HepG2 (cell line): ENCODE data around the gene RAD23A. TPM values are rescaled to one million over a fixed set of nuclear protein-coding genes. Genes with fewer than 3 reads are reported as not detected.

Source experiments
- ARID4A ChIP-seq: sonication (generic); formaldehyde crosslinking; IDR thresholded peaks from 2 replicates; pipeline ENCODE4 v1.5.0; 2020; ENCODE audit warnings: mild to moderate bottlenecking, missing genetic modification reagents, borderline replicate concordance
- EP300 ChIP-seq, 3 experiments: sonication (generic) in 1 of 3; formaldehyde crosslinking in 1 of 3; IDR thresholded peaks; 2 replicates each; pipeline versions ENCODE4 v1.5.1 to v1.6.1; 2011 to 2020; ENCODE audit warnings: low read depth in 2 of 3, low read length in 2 of 3, borderline replicate concordance in 1 of 3, improper control_type of control experiment in 1 of 3, mild to moderate bottlenecking in 1 of 3, missing genetic modification reagents in 1 of 3, moderate library complexity in 1 of 3
- ETV5 ChIP-seq: IDR thresholded peaks from 2 replicates; pipeline ENCODE4 v1.6.1; 2018; ENCODE audit warnings: missing biosample characterization, missing genetic modification reagents, inconsistent platforms, borderline replicate concordance
- FOXM1 ChIP-seq: sonication (generic); formaldehyde crosslinking; IDR thresholded peaks from 2 replicates; pipeline ENCODE4 v1.5.0; 2020; ENCODE audit warnings: missing genetic modification reagents
- IRF2 ChIP-seq: IDR thresholded peaks from 2 replicates; pipeline ENCODE4 v1.6.1; 2018; ENCODE audit warnings: missing genetic modification reagents, missing compliant biosample characterization
- KAT7 ChIP-seq: IDR thresholded peaks from 2 replicates; pipeline ENCODE4 v1.6.1; 2018; ENCODE audit warnings: borderline replicate concordance, missing compliant biosample characterization
- KMT2A ChIP-seq: sonication (generic); formaldehyde crosslinking; IDR thresholded peaks from 2 replicates; pipeline ENCODE4 v1.4.0; 2020; ENCODE audit warnings: missing genetic modification reagents
- RARA ChIP-seq: IDR thresholded peaks from 2 replicates; pipeline ENCODE4 v1.6.1; 2016; ENCODE audit warnings: missing genetic modification reagents, missing compliant biosample characterization
- TEAD3 ChIP-seq: optimal IDR thresholded peaks from 2 replicates; pipeline ENCODE3; 2016; ENCODE audit warnings: borderline replicate concordance
- YEATS4 ChIP-seq: sonication (generic); formaldehyde crosslinking; IDR thresholded peaks from 2 replicates; pipeline ENCODE4 v1.4.0; 2020; ENCODE audit warnings: missing genetic modification reagents, borderline replicate concordance
- ZFP82 ChIP-seq: sonication (generic); formaldehyde crosslinking; IDR thresholded peaks from 2 replicates; pipeline ENCODE4 v1.5.1; 2020; ENCODE audit warnings: mild to moderate bottlenecking, missing genetic modification reagents, borderline replicate concordance
- ZFP90 ChIP-seq: sonication (generic); formaldehyde crosslinking; IDR thresholded peaks from 2 replicates; pipeline ENCODE4 v1.8.0; 2022; ENCODE audit warnings: missing genetic modification reagents, mild to moderate bottlenecking, inconsistent platforms, borderline replicate concordance
- ZGPAT ChIP-seq: IDR thresholded peaks from 2 replicates; pipeline ENCODE4 v1.6.1; 2016; ENCODE audit warnings: mild to moderate bottlenecking
- ZNF143 ChIP-seq: sonication (generic); formaldehyde crosslinking; IDR thresholded peaks from 2 replicates; pipeline ENCODE4 v1.4.0; 2020; ENCODE audit warnings: missing genetic modification reagents
- ZNF225 ChIP-seq: sonication (generic); formaldehyde crosslinking; IDR thresholded peaks from 2 replicates; pipeline ENCODE4 v1.4.0; 2020; ENCODE audit warnings: mild to moderate bottlenecking, missing genetic modification reagents
- ZNF619 ChIP-seq: sonication (generic); formaldehyde crosslinking; IDR thresholded peaks from 2 replicates; pipeline ENCODE4 v1.4.0; 2020; ENCODE audit warnings: mild to moderate bottlenecking, missing genetic modification reagents
- ZNF761 ChIP-seq: sonication (generic); formaldehyde crosslinking; conservative IDR thresholded peaks from 2 replicates; pipeline ENCODE4 v1.4.0; 2020; ENCODE audit warnings: mild to moderate bottlenecking, missing genetic modification reagents
- ZNF839 ChIP-seq: sonication (generic); formaldehyde crosslinking; IDR thresholded peaks from 2 replicates; pipeline ENCODE4 v1.4.0; 2020; ENCODE audit warnings: missing genetic modification reagents, mild to moderate bottlenecking, borderline replicate concordance
- polyA plus RNA-seq, 8 experiments: library from polyadenylated mRNA; depleted of rRNA in 3 of 8; stranded (reverse) in 7 of 8; unstranded in 1 of 8; fragments of >200 nt; fragmentation: Illumina TruSeq in 4 of 8; extraction: Trizol in 4 of 8; gene quantifications; 2 replicates each; pipeline versions ENCODE4 v1.2.1 to v1.2.3, GENCODE V29; 2011 to 2016; ENCODE audit warnings: low read depth in 4 of 8, missing spikeins in 1 of 8, mixed read lengths in 1 of 8; ENCODE audit not compliant: insufficient read depth in 1 of 8
- total RNA-seq, 5 experiments: library from RNA; depleted of rRNA; stranded (reverse); fragments of >200 nt; fragmentation: Illumina TruSeq; extraction: Trizol; gene quantifications; 2 replicates each; pipeline ENCODE4 v1.2.3, GENCODE V29; 2016; ENCODE audit warnings: low read depth in 1 of 5
- TF ChIP-seq, protein P1 (sequence below): sonication (generic); formaldehyde crosslinking; IDR thresholded peaks from 2 replicates; pipeline ENCODE4 v1.9.0; 2022; ENCODE audit warnings: low read depth, missing genetic modification reagents
- TF ChIP-seq, protein P2 (sequence below): IDR thresholded peaks from 2 replicates; pipeline ENCODE4 v1.6.1; 2016; ENCODE audit warnings: missing biosample characterization, missing genetic modification reagents, low read depth

RAD23A gene
- total and polyA plus RNA-seq, 2 of the 13 experiments (the other 11 are each of a cell fraction or from before 2014, with no cell fraction given): 42.5 to 54.2 TPM

- TF ChIP-seq ETV5 (CRISPR knock-in tag) (peak; percentile 8; the same call in 1 of the 2 replicates), ZFP90 (CRISPR knock-in tag) (no peak; the same call in 1 of the 2 replicates), ZGPAT (peak; percentile 58; the same call in 1 of the 2 replicates), ZNF619 (CRISPR knock-in tag) (peak; percentile 20; the same call in 1 of the 2 replicates), ZNF143 (CRISPR knock-in tag) (no peak), ZNF225 (CRISPR knock-in tag) (no peak), ZFP82 (CRISPR knock-in tag) (no peak), ZNF839 (peak; percentile 68; the same call in 1 of the 2 replicates), FOXM1 (CRISPR knock-in tag) (no peak), IRF2 (CRISPR knock-in tag) (0 out of 2 replicates have a peak, but pooled peaks have one; percentile 28), ARID4A (CRISPR knock-in tag) (peak; percentile 57; the same call in 1 of the 2 replicates), YEATS4 (peak; percentile 35; the same call in 1 of the 2 replicates), KMT2A (CRISPR knock-in tag) (peak; percentile 86), ZNF761 (peak; percentile 92; the same call in 1 of the 2 replicates), RARA (CRISPR knock-in tag) (peak; percentile 49; the same call in 1 of the 2 replicates), KAT7 (peak; percentile 61; the same call in 1 of the 2 replicates), TEAD3 (CRISPR knock-in tag) (peak; percentile 56), EP300 (IDR thresholded peaks at IDR 0.05; ENCODE audit: low read depth in 2 of 2, low read length in 2 of 2) (no peak), EP300 (CRISPR knock-in tag; IDR thresholded peaks at IDR 0.05; ENCODE audit: borderline replicate concordance) (no peak)
- TF ChIP-seq, protein P1, sequence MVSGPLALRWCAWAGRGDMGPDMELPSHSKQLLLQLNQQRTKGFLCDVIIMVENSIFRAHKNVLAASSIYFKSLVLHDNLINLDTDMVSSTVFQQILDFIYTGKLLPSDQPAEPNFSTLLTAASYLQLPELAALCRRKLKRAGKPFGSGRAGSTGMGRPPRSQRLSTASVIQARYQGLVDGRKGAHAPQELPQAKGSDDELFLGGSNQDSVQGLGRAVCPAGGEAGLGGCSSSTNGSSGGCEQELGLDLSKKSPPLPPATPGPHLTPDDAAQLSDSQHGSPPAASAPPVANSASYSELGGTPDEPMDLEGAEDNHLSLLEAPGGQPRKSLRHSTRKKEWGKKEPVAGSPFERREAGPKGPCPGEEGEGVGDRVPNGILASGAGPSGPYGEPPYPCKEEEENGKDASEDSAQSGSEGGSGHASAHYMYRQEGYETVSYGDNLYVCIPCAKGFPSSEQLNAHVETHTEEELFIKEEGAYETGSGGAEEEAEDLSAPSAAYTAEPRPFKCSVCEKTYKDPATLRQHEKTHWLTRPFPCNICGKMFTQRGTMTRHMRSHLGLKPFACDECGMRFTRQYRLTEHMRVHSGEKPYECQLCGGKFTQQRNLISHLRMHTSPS: peak; percentile 20; the same call in 1 of the 2 replicates
- TF ChIP-seq, protein P2, sequence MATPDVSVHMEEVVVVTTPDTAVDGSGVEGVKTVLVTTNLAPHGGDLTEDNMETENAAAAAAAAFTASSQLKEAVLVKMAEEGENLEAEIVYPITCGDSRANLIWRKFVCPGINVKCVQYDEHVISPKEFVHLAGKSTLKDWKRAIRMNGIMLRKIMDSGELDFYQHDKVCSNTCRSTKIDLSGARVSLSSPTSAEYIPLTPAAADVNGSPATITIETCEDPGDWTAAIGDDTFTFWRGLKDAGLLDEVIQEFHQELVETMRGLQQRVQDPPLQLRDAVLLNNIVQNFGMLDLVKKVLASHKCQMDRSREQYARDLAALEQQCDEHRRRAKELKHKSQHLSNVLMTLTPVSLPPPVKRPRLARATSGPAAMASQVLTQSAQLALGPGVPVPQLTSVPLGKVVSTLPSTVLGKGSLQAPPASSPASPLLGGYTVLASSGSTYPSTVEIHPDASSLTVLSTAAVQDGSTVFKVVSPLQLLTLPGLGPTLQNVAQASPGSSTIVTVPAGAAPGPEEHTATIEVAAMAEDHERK (CRISPR knock-in tag): no peak
Measured at GRCh38 chr19:12996406-12997094, 50.9 kb downstream of the RAD23A start (continued).
